ENCODE data around the gene KIF23. TPM values are rescaled to one million over a fixed set of nuclear protein-coding genes. Genes with fewer than 3 reads are reported as not detected.
A peak's percentile ranks its signal among the peaks of the same experiment; 100 is the strongest.

Gene KIF23
- total RNA-seq (3.1 and 16.5 TPM in 2 replicates), polyA plus RNA-seq (19.4 and 53.2 TPM in 2 replicates), polyA minus RNA-seq (ENCODE audit: low replicate concordance) (28.5 and 38.4 TPM in 2 replicates)
- polyA plus RNA-seq (2012) = 12.7 and 45.8 TPM in 2 replicates

- Histone ChIP-seq H3K4me2 (ENCODE audit: extremely low read depth, insufficient read depth, low read length) (peak within 1 kb of the TSS; percentile 75), H3K27me3 (ENCODE audit: control insufficient read depth, insufficient read depth, low read length) (no peaks in the 10 kb centered on the region), H3K4me3 (replicated peaks in 1 of 4; ENCODE audit: control extremely low read depth in 1 of 4, insufficient read depth in 1 of 4, low read depth in 3 of 4, low read length in 4 of 4) (peak within 1 kb of the TSS; percentile 53 to 87 (median 70)), H3K4me1 (ENCODE audit: control insufficient read depth, extremely low read depth, insufficient read depth, low read length) (peaks cover 2% of the 10 kb centered on the region), H3K79me2 (ENCODE audit: control insufficient read depth, insufficient read depth, low read length) (peaks cover 60% of the 10 kb centered on the region), H3K9me3 (ENCODE audit: control insufficient read depth, insufficient read depth, low read depth, low read length) (no peaks in the 10 kb centered on the region), H3K36me3 (ENCODE audit: control insufficient read depth, insufficient read depth, low read length) (peaks cover 2% of the 10 kb centered on the region), H2AFZ (ENCODE audit: low read length) (peak within 1 kb of the TSS; percentile 36), H4K20me1 (ENCODE audit: control insufficient read depth, extremely low read depth, insufficient read depth, low read length) (no peaks in the 10 kb centered on the region), H3K9ac (ENCODE audit: insufficient read depth, low read length) (peak within 1 kb of the TSS; percentile 62), H3K27ac (ENCODE audit: insufficient read depth, low read length) (peak within 1 kb of the TSS; percentile 85)
- no peak for TF ChIP-seq CTCF (conservative IDR thresholded peaks at IDR 0.05 in 1 of 2, IDR thresholded peaks at IDR 0.05 in 1 of 2; ENCODE audit: low read depth in 1 of 2, low read length in 2 of 2)
- no peak for TF ChIP-seq EZH2 (IDR thresholded peaks at IDR 0.05; ENCODE audit: low read length, missing control alignments)
- peak; percentile 88 to 95 for DNase-seq (ENCODE audit: low read depth in 2 of 2)
These were observed at the start of gene KIF23 for GRCh38 chr15:69413822-69414700. Gene KIF23, plus strand, starts transcription at chr15:69414349. Its CDS starts 117 bp downstream, at chr15:69414466.

GRCh38 chr15:69367236-69367635, 46.9 kb upstream of the KIF23 start:
- H3K79me2 ChIP-seq (ENCODE audit: control insufficient read depth, insufficient read depth, low read length) = no peaks in the 10 kb centered on the region
- no peaks in the 10 kb centered on the region for H3K9me3 ChIP-seq (ENCODE audit: control insufficient read depth, insufficient read depth, low read depth, low read length)
- H3K4me2 ChIP-seq (ENCODE audit: extremely low read depth, insufficient read depth, low read length) = no peak overlapping the region
- no peak overlapping the region for H3K27ac ChIP-seq (ENCODE audit: insufficient read depth, low read length)
- no peaks in the 10 kb centered on the region for H4K20me1 ChIP-seq (ENCODE audit: control insufficient read depth, extremely low read depth, insufficient read depth, low read length)
- H3K27me3 ChIP-seq (ENCODE audit: control insufficient read depth, insufficient read depth, low read length) = no peaks in the 10 kb centered on the region
- TF ChIP-seq CTCF (conservative IDR thresholded peaks at IDR 0.05 in 1 of 2, IDR thresholded peaks at IDR 0.05 in 1 of 2; ENCODE audit: low read depth in 1 of 2, low read length in 2 of 2) (no peak), EZH2 (IDR thresholded peaks at IDR 0.05; ENCODE audit: low read length, missing control alignments) (no peak)
- no peak overlapping the region for H3K9ac ChIP-seq (ENCODE audit: insufficient read depth, low read length)
- H3K4me1 ChIP-seq (ENCODE audit: control insufficient read depth, extremely low read depth, insufficient read depth, low read length) = no peaks in the 10 kb centered on the region
- no peak overlapping the region for H3K4me3 ChIP-seq (replicated peaks in 1 of 4; ENCODE audit: control extremely low read depth in 1 of 4, insufficient read depth in 1 of 4, low read depth in 3 of 4, low read length in 4 of 4)
- no peaks in the 10 kb centered on the region for H3K36me3 ChIP-seq (ENCODE audit: control insufficient read depth, insufficient read depth, low read length)
- no peak for DNase-seq (ENCODE audit: low read depth in 2 of 2)
- no peak overlapping the region for H2AFZ ChIP-seq (ENCODE audit: low read length)

- no peak overlapping the region for H3K27ac ChIP-seq (ENCODE audit: insufficient read depth, low read length)
- no peaks in the 10 kb centered on the region for H3K27me3 ChIP-seq (ENCODE audit: control insufficient read depth, insufficient read depth, low read length)
- no peak overlapping the region for H3K9ac ChIP-seq (ENCODE audit: insufficient read depth, low read length)
- H3K9me3 ChIP-seq (ENCODE audit: control insufficient read depth, insufficient read depth, low read depth, low read length) = no peaks in the 10 kb centered on the region
- no peak overlapping the region for H3K4me3 ChIP-seq (replicated peaks in 1 of 4; ENCODE audit: control extremely low read depth in 1 of 4, insufficient read depth in 1 of 4, low read depth in 3 of 4, low read length in 4 of 4)
- no peaks in the 10 kb centered on the region for H3K79me2 ChIP-seq (ENCODE audit: control insufficient read depth, insufficient read depth, low read length)
- TF ChIP-seq EZH2 (IDR thresholded peaks at IDR 0.05; ENCODE audit: low read length, missing control alignments) (no peak), CTCF (conservative IDR thresholded peaks at IDR 0.05 in 1 of 2, IDR thresholded peaks at IDR 0.05 in 1 of 2; ENCODE audit: low read depth in 1 of 2, low read length in 2 of 2) (no peak)
- no peak for DNase-seq (ENCODE audit: low read depth in 2 of 2)
- no peaks in the 10 kb centered on the region for H3K4me1 ChIP-seq (ENCODE audit: control insufficient read depth, extremely low read depth, insufficient read depth, low read length)
- no peaks in the 10 kb centered on the region for H3K36me3 ChIP-seq (ENCODE audit: control insufficient read depth, insufficient read depth, low read length)
- H3K4me2 ChIP-seq (ENCODE audit: extremely low read depth, insufficient read depth, low read length) = no peak overlapping the region
- H2AFZ ChIP-seq (ENCODE audit: low read length) = no peak overlapping the region
- H4K20me1 ChIP-seq (ENCODE audit: control insufficient read depth, extremely low read depth, insufficient read depth, low read length) = no peaks in the 10 kb centered on the region
These were observed 44.5 kb upstream of the KIF23 start for GRCh38 chr15:69369631-69370030.

Data from fibroblast of lung (primary cell).